GM21576 (cell line): ENCODE results near the gene SMS.
A peak's percentile ranks its signal among the peaks of the same experiment; 100 is the strongest.

Source experiments
- ATAC-seq: cut with Tn5 transposase; IDR thresholded peaks from one replicate; pipeline ENCODE4 v1.9.1; 2021; ENCODE audit warnings: mild to moderate bottlenecking, moderate library complexity; ENCODE audit not compliant: unreplicated experiment

SMS gene

DNA sequence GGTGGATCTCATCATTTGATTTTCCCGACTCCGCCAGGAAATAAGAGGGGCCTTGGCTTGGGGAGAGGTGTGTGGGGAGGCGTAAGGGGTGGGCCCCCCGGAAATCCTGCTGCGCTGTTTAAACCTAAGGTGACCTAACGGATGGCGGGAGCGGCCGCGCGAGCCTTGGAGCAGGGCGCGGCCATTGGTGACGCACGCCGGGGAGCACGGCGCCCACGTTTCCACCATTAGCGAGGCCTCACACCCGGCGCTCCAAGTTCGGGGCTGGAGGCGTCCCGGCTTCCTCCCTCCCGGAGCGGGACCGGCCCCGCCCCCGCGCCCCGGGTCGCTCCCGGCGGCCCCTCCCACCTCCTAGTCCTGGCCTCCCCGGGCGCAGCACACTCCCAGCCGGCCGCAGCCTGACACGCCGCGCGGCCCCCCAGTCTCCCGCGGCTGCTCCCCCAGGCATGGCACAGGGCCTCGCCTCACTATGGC, at the start of gene SMS:
Gene SMS, plus strand, starts transcription at position 354 of the 474 bp plus-strand sequence. Its CDS starts 116 bp downstream, at position 470.
- ATAC-seq, result peak; percentile 54

DNA sequence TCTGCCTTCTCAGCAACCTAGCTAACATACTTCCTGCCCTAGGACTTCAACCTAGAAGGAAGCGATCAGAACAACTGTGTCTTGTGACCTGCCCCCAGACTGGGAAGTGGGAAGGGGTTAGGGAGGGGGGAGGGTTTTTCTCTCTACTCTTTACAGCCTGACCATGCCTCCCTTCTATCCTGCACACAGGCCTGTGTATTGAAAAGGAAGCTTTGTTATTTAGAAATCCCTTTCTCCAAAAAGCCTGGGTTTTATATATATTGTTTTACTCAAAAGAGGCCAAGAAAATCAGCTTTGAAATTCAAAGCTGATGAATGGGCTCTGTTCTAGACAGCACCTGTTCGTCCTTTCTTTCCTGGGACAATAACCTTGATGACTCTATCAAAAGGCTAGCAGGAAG, 35.2 kb upstream of the SMS start:
- ATAC-seq, result no peak

DNA sequence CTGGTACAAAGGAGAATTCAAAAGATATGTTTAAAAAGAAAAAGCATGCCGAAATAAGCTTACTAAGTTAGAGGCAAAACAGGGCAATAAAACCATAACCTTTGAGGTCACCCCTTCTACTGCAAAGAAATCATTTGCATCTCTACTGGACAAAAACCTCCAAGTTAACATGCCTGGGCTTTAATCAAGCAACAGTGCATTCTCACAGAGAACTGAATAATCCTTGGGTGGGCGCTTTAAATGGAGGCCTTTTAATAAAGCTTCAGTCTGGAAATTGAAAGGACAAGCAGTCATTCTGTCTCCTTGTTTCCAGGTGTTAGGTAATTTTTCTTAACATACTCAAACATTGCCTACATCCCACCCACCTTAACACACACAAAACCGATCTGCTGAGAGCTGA, 34.6 kb upstream of the SMS start:
- no peak for ATAC-seq

DNA sequence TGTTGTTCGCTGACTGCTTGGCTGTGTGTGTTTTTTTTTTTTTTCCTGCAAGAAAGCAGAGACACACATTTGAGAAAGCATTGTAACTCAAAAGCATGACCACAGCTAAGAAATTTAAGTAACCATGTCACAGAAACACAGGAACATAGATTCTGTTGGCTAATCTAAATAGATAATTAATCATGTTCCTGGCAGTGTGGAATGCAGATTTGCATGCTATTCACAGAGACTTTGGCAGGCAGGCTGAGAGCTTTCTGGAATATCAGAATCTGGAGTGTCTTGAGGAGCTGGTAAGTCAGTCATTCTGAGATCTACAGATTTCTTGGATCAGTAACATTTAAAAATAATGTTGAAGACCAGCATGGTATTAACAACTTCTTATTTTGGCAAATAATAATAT, 33.2 kb upstream of the SMS start:
- no peak for ATAC-seq

DNA sequence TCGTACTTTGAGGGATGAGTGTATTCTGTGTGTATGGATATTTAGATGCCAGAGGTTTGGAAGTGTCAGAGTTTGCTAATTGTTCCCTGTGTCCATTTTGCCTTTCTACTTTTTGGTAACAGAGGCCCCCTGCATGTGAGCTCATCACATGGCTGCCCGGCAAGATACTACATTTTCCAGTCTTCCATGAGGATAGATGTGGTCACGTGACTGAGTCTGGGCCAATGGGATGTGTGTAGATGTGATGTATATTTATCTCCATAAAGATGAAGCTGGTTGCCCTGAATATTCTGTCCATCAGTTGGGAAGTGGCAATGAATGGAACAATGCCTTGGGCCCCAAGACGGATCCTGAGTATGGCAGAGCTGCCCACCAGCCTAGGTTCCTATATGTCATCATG, 29.0 kb upstream of the SMS start:
- no peak for ATAC-seq

DNA sequence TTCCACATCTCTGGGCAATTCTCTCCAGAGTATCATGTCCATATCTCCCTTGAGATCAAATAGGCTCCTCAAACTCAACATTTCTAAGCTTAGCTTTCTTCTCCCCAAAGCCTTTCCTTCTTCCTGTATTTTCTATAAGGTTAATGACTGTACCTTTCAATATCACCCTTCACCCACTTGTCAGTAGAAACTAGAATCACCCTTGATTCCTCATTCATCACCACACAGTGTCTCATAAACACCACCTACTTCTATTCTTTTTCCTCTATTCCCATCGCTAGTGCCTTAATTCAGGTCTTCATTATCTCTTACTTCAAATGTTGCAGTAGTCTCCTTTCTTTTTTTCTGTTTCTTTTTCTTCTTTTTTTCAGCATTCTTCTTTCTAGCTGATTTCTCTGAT, 28.3 kb upstream of the SMS start:
- ATAC-seq, result no peak

DNA sequence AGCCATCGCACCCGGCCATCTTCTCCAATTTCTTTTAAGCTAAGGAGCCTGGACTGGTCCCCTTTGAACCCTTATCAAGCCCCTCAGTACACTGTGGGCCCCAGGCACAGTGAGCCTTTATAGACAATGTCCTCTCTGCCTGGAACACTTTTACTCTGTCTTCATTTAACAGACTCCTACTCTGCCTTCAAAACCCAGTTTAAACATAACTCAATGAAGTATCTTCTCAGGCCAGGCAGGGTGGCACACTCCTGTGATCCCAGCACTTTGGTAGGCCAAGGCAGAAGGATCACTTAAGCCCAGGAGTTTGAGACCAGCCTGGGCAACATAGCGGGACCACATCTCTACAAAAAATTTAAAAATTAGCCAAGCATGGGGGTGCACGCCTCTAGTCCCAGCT, 27.5 kb upstream of the SMS start:
- no peak for ATAC-seq

DNA sequence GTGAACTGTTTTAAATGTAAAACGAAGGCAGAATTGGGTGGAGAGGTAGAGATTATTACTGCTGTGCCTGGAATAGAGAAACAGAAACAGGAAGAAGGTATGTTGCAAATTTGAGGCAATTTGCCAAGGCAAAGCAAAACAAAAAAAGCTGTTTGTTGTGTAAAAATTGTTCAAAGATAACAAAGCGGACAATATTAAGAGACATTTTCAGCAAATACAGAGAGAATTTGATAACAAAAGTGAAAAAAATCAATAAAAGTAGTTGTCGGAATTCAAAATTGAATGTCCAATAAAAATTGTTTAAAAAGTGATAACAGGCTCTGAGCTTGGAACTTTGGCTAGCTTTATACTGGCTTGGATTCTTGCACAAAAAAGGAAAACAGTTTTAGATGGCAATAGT, 14.4 kb upstream of the SMS start:
- ATAC-seq, result no peak

DNA sequence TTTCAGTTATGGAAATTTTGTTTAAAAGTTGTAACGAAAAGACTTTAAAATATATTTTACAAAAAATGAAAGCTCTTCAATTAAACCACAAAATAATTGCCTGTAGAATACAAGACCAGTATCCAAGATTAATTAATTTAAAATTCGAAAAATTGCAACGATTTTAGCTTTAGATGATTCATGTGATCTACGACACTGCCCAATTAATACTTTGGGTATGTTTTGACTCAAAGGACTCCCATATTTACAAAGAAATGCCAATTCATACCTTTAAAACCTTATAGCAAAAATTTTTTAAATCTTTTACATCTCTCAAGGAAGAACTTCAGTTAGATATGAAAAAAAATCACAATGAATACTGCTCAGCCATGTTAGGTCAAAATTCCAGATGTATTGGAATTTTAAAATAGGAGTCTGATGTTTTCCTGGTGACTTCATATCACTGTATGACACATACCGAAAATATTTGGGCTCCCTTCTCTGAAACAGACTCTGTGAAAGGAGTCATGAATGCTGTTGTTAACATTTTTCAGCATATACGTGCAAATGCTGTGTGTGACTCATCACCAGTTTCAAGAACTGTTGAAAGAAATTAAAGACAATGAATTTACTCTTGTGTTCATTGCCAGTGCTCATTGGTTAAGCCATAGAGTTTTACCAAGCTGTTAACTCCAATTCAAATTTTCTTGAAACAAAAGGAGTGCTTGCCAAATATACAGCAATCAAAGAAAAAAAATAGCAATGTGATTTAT, 13.8 kb upstream of the SMS start:
- ATAC-seq, result peak; percentile 90

DNA sequence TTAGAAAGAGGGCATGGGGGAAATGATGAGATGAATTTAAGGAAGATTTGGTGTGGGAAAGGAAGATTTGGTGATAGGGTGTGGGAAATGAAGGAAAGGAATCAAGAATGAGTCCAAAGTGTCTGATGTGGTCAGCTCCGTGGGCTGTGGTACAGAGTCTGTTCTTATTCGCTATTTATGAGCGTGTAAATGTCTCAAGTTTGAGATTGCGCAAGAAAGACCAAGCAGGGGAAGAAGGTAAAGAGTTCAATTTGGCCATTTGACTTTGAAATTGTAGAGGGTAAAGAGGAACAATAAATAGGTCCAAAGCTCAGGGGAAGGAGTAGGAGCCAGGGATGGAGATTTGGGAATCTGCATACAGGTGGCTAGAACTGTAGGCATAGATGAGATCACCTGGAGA, 11.3 kb upstream of the SMS start:
- no peak for ATAC-seq

DNA sequence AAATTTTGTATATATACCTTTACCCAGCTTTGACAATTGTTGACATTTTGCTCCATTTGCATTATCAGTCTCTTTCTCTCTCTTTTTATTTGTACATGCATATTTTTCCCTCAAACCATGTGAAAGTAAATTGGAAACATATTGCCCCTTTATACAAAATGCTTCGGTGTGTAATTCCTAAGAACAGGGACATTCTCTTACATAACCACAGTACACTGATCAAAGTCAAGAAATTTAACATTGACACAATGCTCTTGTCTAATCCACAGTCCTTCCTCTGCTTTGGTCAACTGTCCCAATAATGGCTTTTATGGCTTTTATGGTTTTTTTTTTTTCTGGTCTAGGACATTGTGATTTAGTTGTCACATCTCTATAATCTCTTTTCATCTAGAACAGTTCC, 9.5 kb upstream of the SMS start:
- ATAC-seq, result no peak

DNA sequence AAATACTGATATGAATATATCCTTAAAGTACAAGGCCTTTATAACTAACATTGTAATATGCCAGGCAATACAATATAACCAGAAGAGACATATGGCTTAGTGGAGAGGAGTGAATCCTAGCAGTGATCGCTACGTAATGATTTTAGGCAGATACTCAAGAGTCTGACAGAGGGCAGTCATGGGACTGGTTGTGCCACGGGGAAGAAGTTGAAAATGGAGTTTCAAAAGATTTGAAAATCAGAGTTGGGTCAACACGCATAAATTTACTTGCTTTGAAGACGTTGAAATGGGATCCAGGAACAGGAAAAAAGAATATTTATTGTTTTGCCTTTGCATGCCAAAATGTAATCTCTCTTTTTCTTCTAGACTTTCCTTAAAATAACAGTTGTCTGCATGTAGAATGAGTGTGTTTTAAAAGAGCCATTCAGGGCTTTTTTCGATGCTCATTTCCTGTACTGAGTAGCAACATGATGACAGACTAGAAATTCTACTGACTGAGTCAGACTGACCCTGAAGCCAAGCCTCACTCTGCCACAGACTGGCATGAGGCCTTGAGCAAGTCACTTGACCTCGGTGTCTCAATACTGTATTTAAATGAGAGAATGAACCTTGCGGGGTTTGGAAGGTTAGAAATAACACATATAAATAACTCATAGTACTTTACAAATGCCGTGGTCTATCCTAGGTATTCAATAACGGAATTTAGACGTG, 8.1 kb upstream of the SMS start:
- ATAC-seq, result no peak

DNA sequence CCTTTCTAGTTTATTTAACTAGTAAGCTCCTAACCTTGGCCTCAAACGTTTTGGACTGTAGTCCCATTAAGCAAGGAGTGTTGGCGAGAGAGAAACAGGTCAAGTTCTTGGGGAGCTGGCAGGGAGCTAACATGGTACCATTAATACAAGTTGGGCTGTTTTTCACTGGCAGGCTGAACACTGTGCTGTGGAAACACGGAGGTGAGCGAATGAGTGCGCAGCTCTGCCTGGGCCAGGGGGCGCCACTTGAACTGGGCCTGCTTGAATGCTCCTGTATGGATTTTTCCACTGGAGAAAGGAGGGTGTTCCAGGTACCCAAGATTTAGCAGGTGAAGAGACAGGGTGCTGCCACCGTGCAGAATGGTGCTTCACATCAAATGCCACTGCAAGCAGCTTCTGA, 7.4 kb upstream of the SMS start:
- ATAC-seq, result no peak

DNA sequence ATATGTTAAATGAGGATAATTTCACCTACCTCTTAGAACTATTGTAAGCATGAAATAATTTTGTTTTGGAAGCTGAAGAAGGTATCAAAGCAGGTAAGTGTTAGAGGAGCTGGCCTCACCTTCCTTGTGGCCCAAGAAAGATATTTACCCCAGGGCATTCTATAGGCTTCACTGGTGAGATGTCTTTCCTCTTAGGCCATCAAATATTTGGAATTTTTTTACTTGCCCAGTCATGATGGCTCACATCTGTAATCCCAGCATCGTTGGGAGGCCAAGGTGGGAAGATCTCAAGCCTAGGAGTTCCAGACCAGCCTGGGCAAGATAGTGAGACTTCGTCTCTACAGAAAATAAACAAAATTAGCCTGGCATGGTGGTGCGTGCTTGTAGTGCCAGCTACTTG, 6.1 kb upstream of the SMS start:
- ATAC-seq, result no peak

DNA sequence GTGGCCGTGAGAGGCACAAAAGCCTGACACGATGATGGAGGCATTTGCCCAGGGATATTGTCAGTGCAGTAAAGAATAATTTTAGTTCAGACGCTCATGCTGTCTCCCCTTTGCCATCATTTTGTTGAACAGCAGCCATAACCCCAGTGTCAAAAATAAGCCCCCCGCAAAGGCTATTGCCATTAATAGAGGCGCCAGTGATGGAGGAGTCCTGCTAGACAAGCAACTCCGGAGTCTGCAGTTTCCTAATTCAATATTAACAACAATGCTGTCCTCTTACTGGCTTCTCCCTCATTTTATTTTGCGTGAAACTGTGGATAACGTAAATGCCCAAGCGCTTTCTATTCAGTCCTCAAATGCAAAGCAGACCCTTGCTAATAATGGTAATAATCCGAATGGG, 603 bp upstream of the SMS start:
- no peak for ATAC-seq

DNA sequence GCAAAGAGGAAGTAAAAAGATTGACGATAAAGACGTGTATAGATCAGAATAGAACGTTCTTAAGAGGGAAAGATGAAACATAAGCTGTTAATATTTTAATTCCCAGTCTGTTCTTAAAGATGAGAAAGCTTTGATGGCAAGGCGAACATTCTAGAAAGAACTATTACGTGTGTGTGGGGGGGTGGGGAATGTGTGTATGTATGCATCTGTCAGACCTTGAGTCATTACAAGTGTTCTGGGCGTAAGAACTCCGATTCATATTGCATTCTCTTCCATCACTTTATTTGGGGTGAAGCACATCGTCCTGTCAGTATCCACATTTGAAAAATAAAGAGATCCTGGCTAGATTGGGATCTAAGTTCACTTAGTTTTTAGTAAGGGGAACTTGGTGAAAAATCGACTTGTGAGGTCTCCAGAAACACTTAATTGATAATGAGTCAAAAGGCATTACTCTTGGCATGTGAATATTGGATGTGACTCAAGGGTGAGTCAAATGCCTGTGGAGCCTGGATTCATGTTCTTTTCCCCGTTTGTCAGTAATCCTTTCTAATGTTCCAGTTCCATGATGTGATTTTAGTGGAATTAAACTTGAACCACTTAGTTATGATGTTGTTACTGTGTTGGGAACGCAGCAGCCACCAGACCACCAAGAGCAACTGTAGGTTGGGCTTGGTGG, 3.1 kb downstream of the SMS start:
- no peak for ATAC-seq

DNA sequence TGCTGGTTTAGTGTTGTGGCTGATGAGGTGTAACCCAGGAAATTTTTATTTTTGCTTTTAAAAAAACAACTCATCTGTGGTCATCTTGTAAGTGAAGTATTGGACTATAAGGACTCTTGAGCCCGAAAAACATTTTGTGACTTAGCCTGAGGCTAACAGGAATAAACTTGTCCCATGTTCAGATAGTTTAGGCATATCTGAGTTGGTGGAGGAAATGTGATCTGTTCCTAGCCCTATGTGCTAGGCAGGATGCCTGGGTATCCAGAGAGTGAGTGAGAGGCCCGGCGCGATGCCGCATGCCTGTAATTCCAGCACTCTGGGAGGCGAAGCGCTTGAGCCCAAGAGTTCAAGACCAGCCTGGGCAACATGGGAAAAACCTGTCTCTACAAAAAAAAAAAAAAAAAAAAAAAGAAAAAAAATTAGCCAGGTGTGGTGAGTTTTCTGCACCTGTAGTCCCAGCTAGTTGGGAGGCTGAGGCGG, 3.7 kb downstream of the SMS start:
- ATAC-seq, result no peak

DNA sequence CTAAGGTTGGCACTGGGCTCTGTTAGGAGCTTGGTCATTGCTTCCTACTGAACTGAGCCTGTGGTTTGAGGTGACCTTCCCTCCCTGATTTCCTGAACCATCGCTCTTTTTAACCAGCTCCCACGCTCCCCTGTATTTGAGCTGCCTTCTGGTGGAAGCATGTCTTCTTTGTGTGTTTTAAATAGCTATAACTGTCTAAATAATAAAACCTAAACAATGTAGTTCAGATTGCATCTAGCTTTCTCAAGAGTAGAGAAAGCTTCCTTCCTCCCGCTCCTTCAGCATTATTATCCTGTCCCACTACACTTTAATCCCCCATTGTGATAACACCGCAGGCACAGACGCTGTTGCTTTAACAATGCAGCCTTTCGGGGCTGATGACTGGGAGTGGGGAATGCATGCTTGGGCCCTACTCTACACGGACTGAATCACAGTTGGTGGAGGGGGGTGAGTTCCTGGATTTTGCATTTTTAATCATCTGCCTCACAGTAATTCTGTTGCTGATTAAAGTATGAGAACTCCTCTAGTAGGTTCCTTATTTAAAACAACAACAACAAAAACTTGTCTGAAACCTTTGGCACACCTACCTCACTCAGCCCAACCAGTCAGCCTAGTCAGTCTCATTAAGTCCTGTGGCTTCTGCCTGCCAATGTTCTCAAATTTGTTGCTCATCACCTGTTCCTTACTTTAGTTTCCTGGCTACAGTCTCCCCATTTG, 6.6 kb downstream of the SMS start:
- no peak for ATAC-seq

DNA sequence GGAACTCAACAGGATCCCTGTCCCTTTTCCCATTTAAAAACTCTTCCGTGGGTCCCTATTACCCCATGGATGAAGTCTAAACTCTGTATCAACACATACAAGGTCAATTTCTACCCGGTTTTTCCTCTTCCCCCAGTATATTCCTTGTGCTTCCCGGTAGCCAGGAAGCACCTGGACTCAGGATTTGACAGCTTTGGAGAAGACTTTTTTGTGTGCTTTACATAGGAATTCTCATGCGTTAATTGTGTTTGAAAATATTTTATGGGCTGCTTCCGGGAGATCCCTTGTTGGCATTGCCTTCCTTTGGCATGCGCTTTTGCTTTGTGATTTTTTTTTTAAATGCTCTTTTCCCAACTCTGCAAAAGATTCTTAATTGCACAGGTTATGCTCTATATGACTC, 7.2 kb downstream of the SMS start:
- ATAC-seq, result no peak

DNA sequence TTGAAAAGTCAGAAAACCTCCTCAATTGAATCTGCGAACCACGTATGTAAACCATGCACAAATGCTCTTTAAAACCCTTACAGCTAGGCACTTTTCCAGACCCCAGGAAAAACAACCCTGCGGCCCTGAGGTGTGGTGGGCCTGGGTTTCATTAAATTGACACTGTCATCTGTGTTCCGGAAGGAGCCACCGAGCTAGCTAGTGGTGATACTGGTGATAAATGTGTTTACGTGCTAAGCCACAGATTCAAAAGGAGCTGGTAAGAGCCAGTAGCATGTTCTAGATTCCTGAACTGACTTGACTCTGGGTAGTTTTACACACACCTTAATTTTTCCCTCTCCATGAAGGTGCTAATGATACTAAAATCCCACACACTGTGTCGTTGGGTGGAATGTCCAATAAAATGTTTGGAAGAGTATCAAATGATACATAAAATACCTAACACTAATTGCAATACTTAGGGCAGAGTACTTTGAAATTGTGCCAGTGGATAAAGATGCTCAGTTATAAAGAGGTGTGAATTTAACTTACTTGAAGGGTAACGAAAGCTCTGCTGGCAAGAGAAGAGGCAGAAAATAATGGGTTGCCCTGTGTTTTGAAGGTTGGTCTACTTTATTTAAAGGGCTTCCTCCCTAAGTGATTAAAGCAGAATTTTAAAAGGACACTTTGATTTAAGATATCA, 8.5 kb downstream of the SMS start:
- no peak for ATAC-seq

DNA sequence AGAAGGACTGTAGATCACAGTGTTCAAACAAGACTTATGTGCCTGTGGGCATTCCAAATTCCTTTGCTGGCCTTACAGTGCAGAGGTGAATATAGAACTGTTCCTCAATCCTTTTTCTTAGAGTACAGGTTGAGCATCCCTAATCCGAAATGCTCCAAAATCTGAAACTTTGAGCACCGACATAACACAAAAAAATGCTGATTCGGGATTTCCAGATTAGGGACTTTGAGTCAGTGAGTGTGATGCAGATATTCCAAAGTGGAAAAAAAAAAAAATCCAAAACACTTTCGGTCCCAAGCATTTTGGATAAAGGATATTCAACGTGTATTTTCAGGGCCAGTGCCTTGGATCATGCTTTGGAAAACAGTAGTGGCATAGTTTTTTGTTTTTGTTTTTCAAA, 9.2 kb downstream of the SMS start:
- ATAC-seq, result no peak
